ENCODE data around the gene NCLN. TPM values are rescaled to one million over a fixed set of nuclear protein-coding genes. Genes with fewer than 3 reads are reported as not detected.

NCLN gene
- total RNA-seq, 1 donor from 2014 or later: 12.2 TPM

DNA sequence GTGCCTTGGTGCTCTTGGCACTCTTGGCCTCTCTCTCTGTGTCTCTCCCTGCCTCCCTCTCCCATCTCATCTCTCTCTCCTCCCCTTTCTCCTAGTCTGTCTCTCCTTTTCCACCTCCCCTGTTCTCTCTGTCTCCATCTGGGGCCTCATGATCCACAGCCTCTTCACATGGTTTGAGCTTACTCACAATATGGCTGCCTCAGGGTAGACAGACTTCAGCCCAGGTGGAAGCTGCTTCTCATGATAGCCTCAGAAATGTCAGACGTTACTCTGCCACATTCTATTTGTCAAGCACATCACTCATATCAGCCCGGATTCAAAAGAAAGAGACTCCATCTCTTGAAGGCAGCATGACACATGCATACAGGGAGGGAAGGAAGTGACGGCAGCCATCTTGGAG is 25.5 kb upstream of the NCLN start:
- Mint-ChIP-seq H3K27ac (no peak overlapping the region), H3K9me3 (peaks cover 2% of the 10 kb centered on the region), H3K4me1 (peaks cover 3% of the 10 kb centered on the region), H3K4me3 (no peak overlapping the region), H3K27me3 (ENCODE audit: insufficient read depth, low read depth) (peaks cover 15% of the 10 kb centered on the region), H3K36me3 (peaks cover 3% of the 10 kb centered on the region)
- no peak overlapping the region for H3K9ac ChIP-seq
- no peak overlapping the region for H3K4me3 ChIP-seq
- no peak overlapping the region for H3K27ac ChIP-seq
- TF ChIP-seq EZH2 (IDR thresholded peaks at IDR 0.05): no peak
- TF ChIP-seq EZH2phosphoT487 (IDR thresholded peaks at IDR 0.05): no peak
- TF ChIP-seq, protein P1, sequence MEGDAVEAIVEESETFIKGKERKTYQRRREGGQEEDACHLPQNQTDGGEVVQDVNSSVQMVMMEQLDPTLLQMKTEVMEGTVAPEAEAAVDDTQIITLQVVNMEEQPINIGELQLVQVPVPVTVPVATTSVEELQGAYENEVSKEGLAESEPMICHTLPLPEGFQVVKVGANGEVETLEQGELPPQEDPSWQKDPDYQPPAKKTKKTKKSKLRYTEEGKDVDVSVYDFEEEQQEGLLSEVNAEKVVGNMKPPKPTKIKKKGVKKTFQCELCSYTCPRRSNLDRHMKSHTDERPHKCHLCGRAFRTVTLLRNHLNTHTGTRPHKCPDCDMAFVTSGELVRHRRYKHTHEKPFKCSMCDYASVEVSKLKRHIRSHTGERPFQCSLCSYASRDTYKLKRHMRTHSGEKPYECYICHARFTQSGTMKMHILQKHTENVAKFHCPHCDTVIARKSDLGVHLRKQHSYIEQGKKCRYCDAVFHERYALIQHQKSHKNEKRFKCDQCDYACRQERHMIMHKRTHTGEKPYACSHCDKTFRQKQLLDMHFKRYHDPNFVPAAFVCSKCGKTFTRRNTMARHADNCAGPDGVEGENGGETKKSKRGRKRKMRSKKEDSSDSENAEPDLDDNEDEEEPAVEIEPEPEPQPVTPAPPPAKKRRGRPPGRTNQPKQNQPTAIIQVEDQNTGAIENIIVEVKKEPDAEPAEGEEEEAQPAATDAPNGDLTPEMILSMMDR (IDR thresholded peaks at IDR 0.05): no peak
- no peaks in the 10 kb centered on the region for H3K36me3 ChIP-seq
- no peaks in the 10 kb centered on the region for H3F3A ChIP-seq (ENCODE audit: low read depth)
- no peak overlapping the region for H3K4me2 ChIP-seq
- no peak overlapping the region for H2AFZ ChIP-seq (replicated peaks)
- peaks cover 15% of the 10 kb centered on the region for H3K27me3 ChIP-seq
- no peaks in the 10 kb centered on the region for H3K79me2 ChIP-seq (ENCODE audit: low read depth)
- no peaks in the 10 kb centered on the region for H3K9me3 ChIP-seq (ENCODE audit: low read depth)
- no peak for DNase-seq (ENCODE audit: low spot score)
- H3K4me1 ChIP-seq: no peaks in the 10 kb centered on the region
- H4K20me1 ChIP-seq (ENCODE audit: low read depth): no peaks in the 10 kb centered on the region

DNA sequence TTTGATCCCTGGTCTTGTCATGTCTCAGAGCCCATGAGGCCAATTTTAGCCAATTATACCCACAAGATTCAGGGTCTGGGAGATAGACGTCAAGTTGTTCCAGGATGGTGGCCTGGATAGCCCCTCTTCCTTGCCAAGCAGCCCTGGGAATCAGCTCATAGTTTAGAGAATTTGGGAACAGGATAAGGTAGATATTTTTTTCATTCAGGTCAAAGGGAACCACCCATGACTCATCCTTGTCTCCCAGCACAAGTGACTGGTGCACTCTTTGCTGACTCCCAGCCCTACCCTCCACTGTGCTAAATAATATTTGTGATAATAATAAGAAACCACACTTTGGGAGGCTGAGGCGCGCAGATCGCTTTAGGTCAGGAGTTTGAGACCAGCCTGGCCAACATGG is 24.3 kb upstream of the NCLN start:
- Mint-ChIP-seq H3K4me3 (no peak overlapping the region), H3K36me3 (no peaks in the 10 kb centered on the region), H3K9me3 (no peaks in the 10 kb centered on the region), H3K4me1 (no peaks in the 10 kb centered on the region), H3K27ac (no peak overlapping the region), H3K27me3 (ENCODE audit: insufficient read depth, low read depth) (peaks cover 11% of the 10 kb centered on the region)
- Histone ChIP-seq H3K36me3 (no peaks in the 10 kb centered on the region), H3K79me2 (ENCODE audit: low read depth) (no peaks in the 10 kb centered on the region), H3K9ac (no peak overlapping the region), H3K4me1 (no peaks in the 10 kb centered on the region), H3K9me3 (ENCODE audit: low read depth) (no peaks in the 10 kb centered on the region), H3K4me3 (no peak overlapping the region), H3K27ac (no peak overlapping the region), H4K20me1 (ENCODE audit: low read depth) (no peaks in the 10 kb centered on the region), H3F3A (ENCODE audit: low read depth) (no peaks in the 10 kb centered on the region), H3K4me2 (no peak overlapping the region), H2AFZ (replicated peaks) (no peak overlapping the region), H3K27me3 (peaks cover 15% of the 10 kb centered on the region)
- no peak for DNase-seq (ENCODE audit: low spot score)
- TF ChIP-seq EZH2phosphoT487 (IDR thresholded peaks at IDR 0.05): no peak
- TF ChIP-seq, protein P1 (IDR thresholded peaks at IDR 0.05): no peak
- no peak for TF ChIP-seq EZH2 (IDR thresholded peaks at IDR 0.05)

DNA sequence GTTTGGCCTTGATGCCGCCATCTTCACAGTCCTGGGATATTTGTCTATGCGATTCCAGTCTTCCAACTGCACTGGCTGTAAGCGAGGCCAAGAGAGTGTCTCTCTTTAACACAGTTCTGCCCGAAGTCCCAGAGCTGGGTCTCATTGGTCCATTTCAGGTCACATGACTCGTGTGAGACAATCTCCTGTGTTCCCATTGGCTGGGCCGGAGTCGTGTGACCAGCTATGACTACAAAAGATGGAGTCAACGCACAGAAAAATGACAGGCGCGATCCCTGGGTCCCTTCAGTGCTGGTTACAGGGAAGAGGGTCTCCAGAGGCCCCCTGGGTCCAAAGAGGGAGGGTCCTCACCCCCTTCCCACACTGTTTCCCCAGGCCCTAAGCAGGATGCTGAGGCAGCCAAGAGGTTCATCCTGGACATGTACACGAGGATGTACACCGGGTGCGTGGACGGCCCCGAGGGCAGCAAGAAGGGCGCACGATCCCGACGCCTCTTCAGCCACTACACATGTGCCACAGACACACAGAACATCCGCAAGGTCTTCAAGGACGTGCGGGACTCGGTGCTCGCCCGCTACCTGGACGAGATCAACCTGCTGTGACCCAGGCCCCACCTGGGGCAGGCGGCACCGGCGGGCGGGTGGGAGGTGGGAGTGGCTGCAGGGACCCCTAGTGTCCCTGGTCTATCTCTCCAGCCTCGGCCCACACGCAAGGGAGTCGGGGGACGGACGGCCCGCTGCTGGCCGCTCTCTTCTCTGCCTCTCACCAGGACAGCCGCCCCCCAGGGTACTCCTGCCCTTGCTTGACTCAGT is 23.1 kb upstream of the NCLN start:
- Mint-ChIP-seq H3K9me3 (no peaks in the 10 kb centered on the region), H3K27me3 (ENCODE audit: insufficient read depth, low read depth) (peaks cover 13% of the 10 kb centered on the region), H3K27ac (no peak overlapping the region), H3K4me3 (no peak overlapping the region), H3K36me3 (no peaks in the 10 kb centered on the region), H3K4me1 (no peaks in the 10 kb centered on the region)
- Histone ChIP-seq H2AFZ (replicated peaks) (no peak overlapping the region), H3K4me3 (no peak overlapping the region), H4K20me1 (ENCODE audit: low read depth) (no peaks in the 10 kb centered on the region), H3K36me3 (no peaks in the 10 kb centered on the region), H3K79me2 (ENCODE audit: low read depth) (no peaks in the 10 kb centered on the region), H3K4me2 (no peak overlapping the region), H3K9ac (no peak overlapping the region), H3K9me3 (ENCODE audit: low read depth) (no peaks in the 10 kb centered on the region), H3F3A (ENCODE audit: low read depth) (no peaks in the 10 kb centered on the region), H3K27me3 (peaks cover 15% of the 10 kb centered on the region), H3K27ac (no peak overlapping the region), H3K4me1 (no peaks in the 10 kb centered on the region)
- DNase-seq (ENCODE audit: low spot score): no peak
- no peak for TF ChIP-seq EZH2 (IDR thresholded peaks at IDR 0.05)
- TF ChIP-seq EZH2phosphoT487 (IDR thresholded peaks at IDR 0.05): no peak
- TF ChIP-seq, protein P1 (IDR thresholded peaks at IDR 0.05): no peak

All from neural progenitor cell (in vitro differentiated cells).